Vagina (tissue), 2 donors: ENCODE results near the gene OARD1. TPM values are rescaled to one million over a fixed set of nuclear protein-coding genes. Genes with fewer than 3 reads are reported as not detected.

Source experiments
- DNase-seq, 2 donors: peaks; one replicate each; pipeline ENCODE4 v3.0.0-alpha.2; 2017; ENCODE audit errors: extremely low spot score in 2 of 2
- H3K27ac ChIP-seq: fragments of 200-600 bp; sonication (generic); one replicate; pipeline ENCODE4 v1.5.1; 2019
- H3K27me3 ChIP-seq: fragments of 200-600 bp; sonication (generic); one replicate; pipeline ENCODE4 v1.5.1; 2019
- H3K36me3 ChIP-seq, 2 donors: fragments of 200-600 bp; sonication (generic); one replicate each; pipeline ENCODE4 v1.5.1; 2017 to 2019
- H3K4me1 ChIP-seq: fragments of 200-600 bp; sonication (generic); one replicate; pipeline ENCODE4 v1.5.1; 2019
- H3K4me3 ChIP-seq, 2 donors: fragments of 200-600 bp; sonication (generic); 1 replicate in 1 of 2; 2 replicates in 1 of 2; pipeline ENCODE4 v1.5.1; 2016 to 2019
- H3K9me3 ChIP-seq: fragments of 200-600 bp; sonication (generic); one replicate; pipeline ENCODE4 v1.5.1; 2019
- POLR2A ChIP-seq, 2 donors: fragments of 450-650 bp; IDR thresholded peaks; one replicate each; pipeline ENCODE4 v1.6.1; 2017; ENCODE audit warnings: antibody characterized with exemption in 2 of 2, mild to moderate bottlenecking in 2 of 2, moderate library complexity in 2 of 2
- POLR2AphosphoS5 ChIP-seq, 2 donors: sonication (generic); formaldehyde crosslinking; IDR thresholded peaks; one replicate each; pipeline ENCODE4 v1.9.0; 2017; ENCODE audit warnings: antibody characterized with exemption in 2 of 2, mild to moderate bottlenecking in 2 of 2, low read depth in 1 of 2; ENCODE audit not compliant: insufficient read depth in 1 of 2
- intact Hi-C: fragments of 100-400 bp; cut with DNase I; formaldehyde crosslinking; loops from one replicate; pipeline ENCODE4 v1.15.1; 2023
- total RNA-seq: library from RNA; depleted of rRNA; stranded (reverse); fragments of >200 nt; gene quantifications from one replicate; pipeline ENCODE4 v1.2.3, GENCODE V29; 2016
- TF ChIP-seq, protein P1 (sequence below), 3 experiments: fragments of 450-650 bp in 2 of 3; fragments of 200-600 bp in 1 of 3; sonication (generic) in 1 of 3; IDR thresholded peaks; one replicate each; pipeline ENCODE4 v1.5.1; 2017 to 2019; ENCODE audit warnings: antibody characterized with exemption in 3 of 3, mild to moderate bottlenecking in 2 of 3, moderate library complexity in 2 of 3

OARD1 gene
- total RNA-seq, 1 donor from 2014 or later: 14.7 TPM

DNA sequence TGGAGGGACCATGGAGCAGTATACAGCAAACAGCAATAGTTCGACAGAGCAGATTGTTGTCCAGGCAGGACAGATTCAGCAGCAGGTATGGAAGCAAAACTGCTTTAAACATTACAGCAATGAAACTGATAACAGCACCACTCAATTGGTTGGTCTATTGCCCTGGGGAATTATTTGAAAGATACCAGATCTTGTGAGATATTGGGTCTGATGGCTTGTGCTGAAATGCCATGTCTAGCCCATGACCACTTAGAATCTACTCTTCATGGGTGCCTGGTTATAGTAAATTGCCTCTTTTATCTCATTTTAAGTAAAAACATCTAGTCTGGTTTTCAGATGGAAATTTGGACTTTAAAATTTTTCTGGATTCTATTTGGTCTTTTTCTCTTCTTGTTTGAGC is 6.9 kb upstream of the OARD1 start:
- Histone ChIP-seq H3K9me3 (no peaks in the 10 kb centered on the region), H3K27ac (no peak overlapping the region), H3K36me3 (peaks cover 0 to 24% of the 10 kb centered on the region in 2 donors), H3K4me1 (peaks cover 25% of the 10 kb centered on the region), H3K27me3 (no peaks in the 10 kb centered on the region), H3K4me3 (no peak overlapping the region)
- no peak for DNase-seq
- TF ChIP-seq, protein P1, sequence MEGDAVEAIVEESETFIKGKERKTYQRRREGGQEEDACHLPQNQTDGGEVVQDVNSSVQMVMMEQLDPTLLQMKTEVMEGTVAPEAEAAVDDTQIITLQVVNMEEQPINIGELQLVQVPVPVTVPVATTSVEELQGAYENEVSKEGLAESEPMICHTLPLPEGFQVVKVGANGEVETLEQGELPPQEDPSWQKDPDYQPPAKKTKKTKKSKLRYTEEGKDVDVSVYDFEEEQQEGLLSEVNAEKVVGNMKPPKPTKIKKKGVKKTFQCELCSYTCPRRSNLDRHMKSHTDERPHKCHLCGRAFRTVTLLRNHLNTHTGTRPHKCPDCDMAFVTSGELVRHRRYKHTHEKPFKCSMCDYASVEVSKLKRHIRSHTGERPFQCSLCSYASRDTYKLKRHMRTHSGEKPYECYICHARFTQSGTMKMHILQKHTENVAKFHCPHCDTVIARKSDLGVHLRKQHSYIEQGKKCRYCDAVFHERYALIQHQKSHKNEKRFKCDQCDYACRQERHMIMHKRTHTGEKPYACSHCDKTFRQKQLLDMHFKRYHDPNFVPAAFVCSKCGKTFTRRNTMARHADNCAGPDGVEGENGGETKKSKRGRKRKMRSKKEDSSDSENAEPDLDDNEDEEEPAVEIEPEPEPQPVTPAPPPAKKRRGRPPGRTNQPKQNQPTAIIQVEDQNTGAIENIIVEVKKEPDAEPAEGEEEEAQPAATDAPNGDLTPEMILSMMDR (IDR thresholded peaks at IDR 0.05): no peak
- TF ChIP-seq POLR2A (IDR thresholded peaks at IDR 0.05): no peak
- no peak for TF ChIP-seq POLR2AphosphoS5 (IDR thresholded peaks at IDR 0.05; ENCODE audit: insufficient read depth in 1 of 2, low read depth in 1 of 2)
- intact Hi-C loops: no loop called here

DNA sequence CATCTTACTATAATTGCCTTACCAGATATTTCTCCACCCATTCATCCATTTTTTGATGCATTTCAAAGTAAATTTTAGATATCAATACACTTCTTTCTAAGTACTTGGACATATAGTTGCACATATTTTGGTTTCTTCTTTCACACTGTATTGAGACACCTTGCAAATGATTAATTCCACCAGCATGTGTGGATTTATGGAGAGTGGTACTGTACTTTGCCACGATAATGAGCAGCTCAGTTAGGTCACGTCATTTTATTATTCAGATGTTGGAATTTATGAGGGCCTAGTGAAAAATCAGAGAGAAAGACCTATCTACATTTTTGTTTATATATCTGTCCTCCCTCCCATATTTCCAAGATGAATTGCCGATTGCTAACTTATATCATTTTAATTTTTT is 5.9 kb upstream of the OARD1 start:
- H3K4me3 ChIP-seq: no peak overlapping the region
- intact Hi-C loops: no loop called here
- peaks cover 27% of the 10 kb centered on the region for H3K4me1 ChIP-seq
- no peaks in the 10 kb centered on the region for H3K9me3 ChIP-seq
- no peak overlapping the region for H3K27ac ChIP-seq
- no peaks in the 10 kb centered on the region for H3K27me3 ChIP-seq
- DNase-seq: no peak
- H3K36me3 ChIP-seq: peaks cover 0 to 24% of the 10 kb centered on the region in 2 donors
- TF ChIP-seq POLR2A (IDR thresholded peaks at IDR 0.05) (no peak), POLR2AphosphoS5 (IDR thresholded peaks at IDR 0.05; ENCODE audit: insufficient read depth in 1 of 2, low read depth in 1 of 2) (no peak)
- TF ChIP-seq, protein P1 (IDR thresholded peaks at IDR 0.05): no peak

DNA sequence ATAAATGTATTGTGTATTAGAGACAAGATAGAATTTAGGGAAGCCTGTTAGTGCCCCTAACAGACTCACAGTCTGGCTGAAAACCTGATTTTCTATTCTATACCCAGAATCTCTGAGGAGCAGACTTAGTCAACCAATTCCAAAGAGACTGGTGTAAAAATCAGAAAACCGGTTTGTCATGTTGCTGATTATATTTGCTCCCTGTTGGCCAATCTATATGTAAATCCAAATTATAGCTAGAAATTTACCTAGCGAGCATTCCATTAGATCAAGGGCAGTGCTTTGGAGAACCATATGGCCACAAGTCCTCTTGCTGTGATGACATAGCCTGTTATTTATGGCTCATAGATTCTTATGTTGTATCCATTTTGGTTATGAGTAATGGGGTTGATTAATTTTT is 5.4 kb upstream of the OARD1 start:
- DNase-seq: no peak
- Histone ChIP-seq H3K9me3 (no peaks in the 10 kb centered on the region), H3K27me3 (no peaks in the 10 kb centered on the region), H3K27ac (no peak overlapping the region), H3K4me1 (peaks cover 27% of the 10 kb centered on the region), H3K4me3 (no peak overlapping the region), H3K36me3 (peaks cover 0 to 24% of the 10 kb centered on the region in 2 donors)
- TF ChIP-seq, protein P1 (IDR thresholded peaks at IDR 0.05): no peak
- TF ChIP-seq POLR2A (IDR thresholded peaks at IDR 0.05): no peak
- TF ChIP-seq POLR2AphosphoS5 (IDR thresholded peaks at IDR 0.05; ENCODE audit: insufficient read depth in 1 of 2, low read depth in 1 of 2): no peak
- intact Hi-C loops: no loop called here

DNA sequence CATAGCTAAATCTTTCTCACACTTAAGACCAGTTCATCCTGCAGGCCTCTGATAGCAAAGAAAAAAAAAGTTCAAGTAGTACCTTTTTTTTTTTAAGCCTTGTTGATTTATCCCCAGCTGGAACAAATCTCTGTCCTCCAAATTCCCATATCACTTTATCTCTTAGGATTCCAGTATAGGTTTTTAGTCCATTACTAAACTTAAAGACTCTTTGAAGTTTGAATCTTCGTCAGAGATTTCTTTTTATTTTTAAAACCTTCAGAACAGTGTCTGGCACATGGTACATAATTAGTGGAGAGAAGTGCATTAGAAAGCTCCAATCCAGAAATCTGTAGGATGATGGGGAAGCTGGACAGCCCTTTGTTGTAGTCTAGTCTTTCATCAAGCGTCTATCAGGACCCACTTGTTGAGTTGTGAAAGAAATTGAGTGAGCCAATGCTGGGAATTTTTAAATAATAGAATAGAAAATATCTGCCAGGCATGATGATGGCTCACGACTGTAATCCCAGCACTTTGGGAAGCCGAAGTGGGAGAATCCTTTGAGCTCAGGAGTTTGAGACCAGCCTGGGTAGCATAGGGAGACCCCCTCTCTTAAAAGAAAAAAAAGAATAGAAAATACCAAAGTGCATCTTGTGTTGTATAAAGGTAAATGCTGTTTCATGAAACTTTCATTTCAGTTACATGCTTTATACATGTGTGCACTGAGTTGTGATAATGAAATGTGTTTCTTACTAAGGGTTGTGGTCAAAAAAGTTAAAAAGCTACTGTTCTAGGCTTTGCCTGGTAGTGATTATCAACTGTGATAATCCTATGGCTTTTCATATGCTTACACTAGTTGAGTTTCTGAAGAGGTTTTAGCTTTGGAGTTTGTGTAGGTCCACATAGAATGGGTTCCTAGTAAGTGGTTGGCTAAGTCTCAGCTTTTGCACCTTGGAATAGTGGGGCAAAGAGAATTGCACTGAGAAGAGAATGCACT is 3.8 kb upstream of the OARD1 start:
- intact Hi-C loops: no loop called here
- peaks cover 31% of the 10 kb centered on the region for H3K4me1 ChIP-seq
- peaks cover 0 to 21% of the 10 kb centered on the region in 2 donors for H3K36me3 ChIP-seq
- no peak for DNase-seq
- peak overlapping the region; percentile 99 for H3K27ac ChIP-seq
- H3K9me3 ChIP-seq: no peaks in the 10 kb centered on the region
- TF ChIP-seq POLR2AphosphoS5 (IDR thresholded peaks at IDR 0.05; ENCODE audit: insufficient read depth in 1 of 2, low read depth in 1 of 2) (no peak), POLR2A (IDR thresholded peaks at IDR 0.05) (no peak)
- TF ChIP-seq, protein P1 (IDR thresholded peaks at IDR 0.05): no peak
- H3K4me3 ChIP-seq: no peak overlapping the region
- no peaks in the 10 kb centered on the region for H3K27me3 ChIP-seq
